ENCODE results near the gene DRICH1.
"Not testable (repeated sequence)": the region's sequence is repeated elsewhere in the genome, so short reads cannot be mapped to it uniquely, and the experiment has no call there.

The DRICH1 gene

GRCh38 chr22:23632178-23632577 is at the start of gene DRICH1:
Gene DRICH1, minus strand, starts transcription at chr22:23632321. Its CDS starts 298 bp downstream, at chr22:23632023.
- no peak for DNase-seq

- DNase-seq, result no peak
Measured at GRCh38 chr22:23681026-23681809, 49.1 kb upstream of the DRICH1 start.

GRCh38 chr22:23678133-23678532 is 46.0 kb upstream of the DRICH1 start:
- no peak for DNase-seq

GRCh38 chr22:23677701-23677995 is 45.5 kb upstream of the DRICH1 start:
- no peak for DNase-seq

- DNase-seq, result not testable (repeated sequence)
Measured at GRCh38 chr22:23676841-23677700, 45.0 kb upstream of the DRICH1 start.

GRCh38 chr22:23675502-23676415 is 43.6 kb upstream of the DRICH1 start:
- no peak for DNase-seq

- DNase-seq, result not testable (repeated sequence)
Measured at GRCh38 chr22:23674886-23675501, 42.9 kb upstream of the DRICH1 start.

- DNase-seq, result no peak
Measured at GRCh38 chr22:23673826-23674690, 41.9 kb upstream of the DRICH1 start.

GRCh38 chr22:23673050-23673620 is 41.0 kb upstream of the DRICH1 start:
- DNase-seq, result no peak

- DNase-seq, result not testable (repeated sequence)
Measured at GRCh38 chr22:23672307-23673049, 40.4 kb upstream of the DRICH1 start.

- DNase-seq, result not testable (repeated sequence)
Measured at GRCh38 chr22:23671387-23671786, 39.3 kb upstream of the DRICH1 start.

- no peak for DNase-seq
Measured at GRCh38 chr22:23670378-23671295, 38.5 kb upstream of the DRICH1 start.

- DNase-seq, result not testable (repeated sequence)
Measured at GRCh38 chr22:23660381-23660780, 28.3 kb upstream of the DRICH1 start.

- no peak for DNase-seq
Measured at GRCh38 chr22:23657727-23658126, 25.6 kb upstream of the DRICH1 start.

GRCh38 chr22:23655891-23656475 is 23.9 kb upstream of the DRICH1 start:
- DNase-seq, result no peak

- no peak for DNase-seq
Measured at GRCh38 chr22:23652711-23653110, 20.6 kb upstream of the DRICH1 start.

GRCh38 chr22:23652286-23652685 is 20.2 kb upstream of the DRICH1 start:
- DNase-seq, result no peak

GRCh38 chr22:23651676-23652075 is 19.6 kb upstream of the DRICH1 start:
- DNase-seq, result no peak

- no peak for DNase-seq
Measured at GRCh38 chr22:23649071-23649501, 17.0 kb upstream of the DRICH1 start.
